Astrocyte (in vitro differentiated cells and primary cell): ENCODE measurements around the gene IGHMBP2.

Experiments used
- EZH2 ChIP-seq: IDR thresholded peaks from 2 replicates; pipeline ENCODE4 v1.6.1; 2012; ENCODE audit warnings: mild to moderate bottlenecking, low read length, inconsistent platforms; ENCODE audit not compliant: insufficient read depth
- TF ChIP-seq, protein P1 (sequence below): IDR thresholded peaks from 2 replicates; pipeline ENCODE4 v1.5.1; 2011; ENCODE audit warnings: low read depth, mild to moderate bottlenecking, inconsistent platforms, low read length, moderate library complexity; ENCODE audit not compliant: insufficient read depth

DNA sequence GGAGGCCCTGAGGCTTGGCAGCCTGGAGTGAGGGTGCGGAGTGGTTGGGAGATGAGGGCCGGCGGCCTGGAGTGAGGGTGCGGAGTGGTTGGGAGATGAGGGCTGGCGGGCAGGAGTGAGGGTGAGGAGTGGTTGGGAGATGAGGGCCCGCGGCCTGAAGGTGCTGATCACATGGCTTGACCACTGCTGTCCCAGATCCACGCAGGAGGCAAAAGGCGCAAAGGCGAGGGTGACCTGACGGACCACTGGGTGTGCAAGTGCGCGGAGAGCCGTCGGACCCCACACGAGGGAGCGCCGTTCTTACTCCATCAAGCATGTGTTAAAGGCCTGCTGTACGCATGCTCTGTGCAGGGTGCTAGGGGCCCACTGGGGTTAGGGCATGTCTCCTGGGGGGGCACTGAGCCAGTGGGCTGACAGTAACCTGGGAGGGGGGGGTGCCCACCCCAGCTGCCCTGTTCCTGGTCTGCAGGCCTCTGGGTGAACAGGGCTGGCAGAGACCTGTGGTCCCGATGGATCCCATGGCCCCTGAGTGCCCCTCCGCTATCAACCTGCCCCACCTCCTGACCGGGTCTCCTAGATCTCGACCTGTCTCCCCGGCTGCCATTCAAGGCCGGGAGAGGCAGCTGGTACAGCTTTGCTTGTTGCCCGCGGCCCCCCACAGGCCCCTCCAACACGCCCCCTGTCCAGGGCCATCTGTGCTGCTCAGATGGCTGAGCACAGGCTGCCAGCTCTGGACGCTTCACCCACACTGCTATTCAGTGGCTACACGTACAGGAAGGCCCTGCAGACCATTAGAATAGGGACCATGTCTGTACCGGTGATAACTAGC is 56.0 kb downstream of the IGHMBP2 start:
- TF ChIP-seq, protein P1, sequence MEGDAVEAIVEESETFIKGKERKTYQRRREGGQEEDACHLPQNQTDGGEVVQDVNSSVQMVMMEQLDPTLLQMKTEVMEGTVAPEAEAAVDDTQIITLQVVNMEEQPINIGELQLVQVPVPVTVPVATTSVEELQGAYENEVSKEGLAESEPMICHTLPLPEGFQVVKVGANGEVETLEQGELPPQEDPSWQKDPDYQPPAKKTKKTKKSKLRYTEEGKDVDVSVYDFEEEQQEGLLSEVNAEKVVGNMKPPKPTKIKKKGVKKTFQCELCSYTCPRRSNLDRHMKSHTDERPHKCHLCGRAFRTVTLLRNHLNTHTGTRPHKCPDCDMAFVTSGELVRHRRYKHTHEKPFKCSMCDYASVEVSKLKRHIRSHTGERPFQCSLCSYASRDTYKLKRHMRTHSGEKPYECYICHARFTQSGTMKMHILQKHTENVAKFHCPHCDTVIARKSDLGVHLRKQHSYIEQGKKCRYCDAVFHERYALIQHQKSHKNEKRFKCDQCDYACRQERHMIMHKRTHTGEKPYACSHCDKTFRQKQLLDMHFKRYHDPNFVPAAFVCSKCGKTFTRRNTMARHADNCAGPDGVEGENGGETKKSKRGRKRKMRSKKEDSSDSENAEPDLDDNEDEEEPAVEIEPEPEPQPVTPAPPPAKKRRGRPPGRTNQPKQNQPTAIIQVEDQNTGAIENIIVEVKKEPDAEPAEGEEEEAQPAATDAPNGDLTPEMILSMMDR = no peak
- no peak for TF ChIP-seq EZH2
